ENCODE results near the gene SPATC1L. TPM values are rescaled to one million over a fixed set of nuclear protein-coding genes. Genes with fewer than 3 reads are reported as not detected.
A peak's percentile ranks its signal among the peaks of the same experiment; 100 is the strongest.
"Not testable (repeated sequence)": the region's sequence is repeated elsewhere in the genome, so short reads cannot be mapped to it uniquely, and the experiment has no call there.

The SPATC1L gene
- total RNA-seq, 1 experiment from 2014 or later: 8.7 TPM

DNA sequence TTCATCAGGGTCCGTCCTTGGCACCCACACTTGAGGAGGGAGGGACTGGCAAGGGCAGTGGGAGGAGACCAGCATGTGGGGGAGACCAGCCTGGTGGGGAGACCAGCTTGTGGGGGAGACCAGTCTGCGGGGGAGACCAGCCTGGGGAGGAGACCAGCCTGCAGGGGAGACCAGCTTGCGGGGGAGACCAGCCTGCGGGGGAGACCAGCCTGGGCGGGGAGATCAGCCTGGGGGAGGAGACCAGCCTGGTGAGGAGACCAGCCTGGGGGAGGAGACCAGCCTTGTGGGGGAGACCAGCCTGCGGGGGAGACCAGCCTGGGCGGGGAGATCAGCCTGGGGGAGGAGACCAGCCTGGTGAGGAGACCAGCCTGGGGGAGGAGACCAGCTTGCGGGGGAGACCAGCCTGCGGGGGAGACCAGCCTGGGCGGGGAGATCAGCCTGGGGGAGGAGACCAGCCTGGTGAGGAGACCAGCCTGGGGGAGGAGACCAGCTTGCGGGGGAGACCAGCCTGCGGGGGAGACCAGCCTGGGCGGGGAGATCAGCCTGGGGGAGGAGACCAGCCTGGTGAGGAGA lies 836 bp downstream of the SPATC1L start:
- not testable (repeated sequence) for DNase-seq (ENCODE audit: low read depth)

DNA sequence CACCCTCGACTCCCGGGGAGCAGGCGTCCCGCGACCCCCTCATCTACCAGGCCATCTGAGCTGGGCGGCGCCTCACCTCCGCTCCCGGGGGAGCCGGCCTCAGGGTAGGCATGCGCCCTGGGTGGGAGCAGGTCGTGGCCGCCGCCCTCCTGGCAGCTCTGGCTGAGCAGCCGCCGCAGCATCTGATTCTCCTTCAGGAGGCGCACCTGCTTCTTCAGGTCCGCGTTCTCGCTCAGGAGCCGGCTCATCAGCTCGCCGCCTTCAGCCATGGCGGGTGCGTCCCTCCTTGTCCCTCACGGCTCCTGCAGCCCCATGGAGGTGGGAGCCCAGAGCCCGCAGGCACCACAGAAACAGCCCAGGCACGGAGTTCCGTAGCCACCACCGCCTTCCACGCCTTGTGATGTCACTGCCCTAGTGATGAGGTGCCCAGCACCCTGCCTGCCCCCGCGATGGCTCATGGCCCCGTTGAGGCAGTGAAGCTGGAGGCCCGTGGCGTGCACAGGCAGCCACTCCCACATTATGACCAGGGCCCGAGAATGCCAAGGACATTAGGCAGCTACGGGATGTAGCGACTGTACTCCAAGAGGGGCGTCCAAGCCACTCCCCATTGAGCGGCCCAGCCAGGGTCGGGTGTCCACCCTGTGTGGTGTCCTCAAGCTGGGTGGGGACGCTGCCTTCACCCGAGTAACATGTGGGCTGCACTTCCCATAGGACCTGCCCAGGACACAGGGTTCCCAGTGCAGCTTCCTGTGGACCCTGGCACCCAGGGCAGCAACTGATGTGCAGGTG lies 1.5 kb downstream of the SPATC1L start:
- DNase-seq (ENCODE audit: low read depth): no peak

DNA sequence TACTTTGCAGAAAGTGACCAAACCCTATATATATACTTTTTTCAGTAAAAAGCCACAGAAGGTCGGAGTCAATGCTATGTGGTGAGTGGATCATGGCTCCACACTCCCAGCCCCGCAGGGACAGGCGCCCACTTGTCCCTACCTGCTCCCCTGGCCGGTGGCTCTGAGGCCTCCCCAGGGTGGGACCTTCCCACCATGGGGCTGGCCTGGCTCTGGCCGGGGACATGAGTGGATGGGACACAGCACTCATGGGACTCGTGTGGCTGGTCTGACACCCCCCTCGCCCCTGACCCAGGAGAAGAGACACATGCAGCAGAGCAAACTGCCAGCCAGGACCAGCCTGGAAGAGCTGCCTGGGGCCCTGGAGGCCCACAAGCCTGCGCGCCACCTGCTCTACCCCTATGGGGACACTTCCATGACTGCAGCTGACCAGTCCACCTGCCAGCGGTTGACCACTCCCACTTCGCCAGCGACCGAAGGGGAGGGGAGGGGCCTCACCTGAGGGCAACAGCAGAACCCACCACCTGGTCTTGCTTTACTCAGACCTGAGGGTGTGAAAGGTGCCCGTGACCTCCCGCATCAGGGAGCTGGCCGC lies 2.2 kb downstream of the SPATC1L start:
- no peak for DNase-seq (ENCODE audit: low read depth)

DNA sequence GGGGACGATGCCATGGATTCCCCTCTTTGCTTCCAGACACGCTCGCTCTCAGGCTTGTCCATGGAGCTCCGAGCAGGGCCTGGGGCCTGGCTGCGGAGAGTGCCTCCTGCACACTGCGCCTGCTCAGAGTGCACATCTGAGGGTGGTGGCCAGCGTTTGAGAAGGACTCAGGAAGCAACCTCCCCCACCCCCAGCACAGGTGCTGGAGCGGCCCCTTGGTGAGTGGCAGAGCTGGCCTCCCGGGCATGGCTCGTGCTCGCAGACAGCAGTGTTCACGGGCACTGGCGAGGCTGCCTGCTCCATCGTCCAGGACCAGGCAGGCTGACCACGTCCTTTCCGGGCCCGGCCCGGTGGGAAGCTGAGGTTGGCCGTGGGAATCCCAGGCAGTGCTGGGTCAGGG lies 2.8 kb downstream of the SPATC1L start:
- no peak for DNase-seq (ENCODE audit: low read depth)

DNA sequence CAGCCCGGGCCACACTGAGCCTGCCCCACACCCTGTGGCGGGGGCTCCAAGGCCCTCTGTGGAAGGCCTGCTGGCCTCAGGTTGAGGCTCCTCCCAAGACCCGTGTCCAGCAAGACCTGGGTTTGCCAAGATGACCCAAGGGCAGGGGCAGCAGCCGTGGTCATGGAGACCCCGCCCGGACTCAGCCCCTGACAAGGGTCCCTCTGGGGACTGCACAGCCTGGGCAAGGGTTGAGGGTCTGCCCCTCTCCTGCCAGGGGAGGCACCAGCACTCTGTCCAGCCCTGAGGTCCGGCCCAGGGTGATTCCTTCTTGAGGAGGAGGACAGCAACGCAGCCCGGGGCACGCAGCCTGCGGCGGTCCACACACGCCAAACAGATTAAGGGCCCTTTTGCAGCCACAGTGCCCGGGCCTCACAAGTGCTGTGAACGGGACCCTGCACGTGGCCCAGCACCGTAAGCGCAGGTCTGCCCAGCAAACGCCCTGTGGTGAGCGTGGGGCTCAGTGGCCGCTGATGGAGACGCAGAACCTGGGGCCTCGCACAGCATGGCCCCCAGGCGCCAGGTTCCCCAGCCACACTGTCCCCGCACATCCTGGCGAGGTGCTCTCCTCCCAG lies 3.4 kb downstream of the SPATC1L start:
- no peak for DNase-seq (ENCODE audit: low read depth)

DNA sequence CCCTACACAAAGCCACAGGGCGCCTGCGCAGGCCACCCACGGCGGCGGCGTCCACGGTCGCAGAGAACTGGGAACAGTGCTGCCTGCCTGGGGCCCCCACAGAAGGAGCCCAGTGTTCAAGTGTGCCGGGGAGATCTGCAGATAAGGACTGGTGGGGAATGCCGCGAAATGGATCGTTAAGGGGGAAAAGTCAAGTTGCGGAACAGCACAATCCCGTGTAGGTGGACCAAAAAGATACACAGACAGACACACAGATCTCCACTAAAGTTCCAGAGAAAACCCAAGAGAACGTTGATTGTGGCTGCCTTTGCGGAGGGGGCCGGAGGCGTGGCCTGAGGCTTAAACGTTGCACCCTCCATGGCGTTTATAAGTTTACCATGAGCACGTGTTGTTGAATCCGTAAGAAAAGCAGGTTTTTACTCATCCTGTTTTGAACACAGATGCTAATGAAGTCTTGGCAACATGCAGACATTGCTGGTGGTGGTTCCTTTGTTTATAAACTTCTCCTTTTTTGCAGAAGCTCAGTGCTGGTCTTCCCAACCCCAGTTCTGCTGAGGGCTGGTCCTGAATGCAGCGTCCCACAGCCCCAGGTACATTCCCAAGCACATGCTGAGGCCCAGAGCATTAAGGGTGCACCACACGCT lies 4.1 kb downstream of the SPATC1L start:
- DNase-seq (ENCODE audit: low read depth): no peak

DNA sequence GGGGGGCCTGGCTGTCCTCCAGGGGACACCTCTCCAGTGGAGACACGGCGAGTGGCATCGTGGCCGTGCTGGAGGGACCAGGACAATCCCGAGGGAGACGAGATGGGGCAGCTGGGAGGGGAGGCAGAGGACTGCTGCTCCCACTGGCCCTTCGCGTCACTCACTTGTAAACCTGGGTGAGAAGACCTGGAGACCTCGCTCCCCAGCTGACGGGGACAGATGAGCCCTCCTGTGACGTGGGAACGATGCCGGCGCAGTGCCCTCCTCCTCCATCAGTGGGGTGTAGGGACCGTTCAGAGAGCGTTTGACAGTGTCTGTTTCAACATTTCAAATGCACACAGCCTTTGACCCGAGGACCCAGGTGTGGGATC lies 4.6 kb downstream of the SPATC1L start:
- DNase-seq (ENCODE audit: low read depth): no peak

DNA sequence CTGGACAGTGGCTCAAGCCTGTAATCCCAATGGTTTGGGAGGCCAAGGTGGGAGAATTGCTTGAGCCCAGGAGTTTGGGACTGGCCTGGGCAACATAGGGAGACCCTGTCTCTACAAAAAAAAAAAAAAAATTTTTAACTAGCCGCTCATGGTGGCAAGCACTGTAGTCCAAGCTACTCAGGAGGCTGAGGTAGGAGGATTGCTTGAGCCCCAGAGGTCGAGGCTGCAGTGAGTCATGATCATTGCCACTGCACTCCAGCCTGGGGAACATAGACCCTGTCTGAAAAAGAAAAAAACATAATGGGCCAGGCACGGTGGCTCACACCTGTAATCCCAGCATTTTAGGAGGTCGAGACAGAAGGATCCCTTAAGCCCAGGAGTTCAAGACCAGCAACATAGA lies 5.3 kb downstream of the SPATC1L start:
- DNase-seq (ENCODE audit: low read depth): no peak

DNA sequence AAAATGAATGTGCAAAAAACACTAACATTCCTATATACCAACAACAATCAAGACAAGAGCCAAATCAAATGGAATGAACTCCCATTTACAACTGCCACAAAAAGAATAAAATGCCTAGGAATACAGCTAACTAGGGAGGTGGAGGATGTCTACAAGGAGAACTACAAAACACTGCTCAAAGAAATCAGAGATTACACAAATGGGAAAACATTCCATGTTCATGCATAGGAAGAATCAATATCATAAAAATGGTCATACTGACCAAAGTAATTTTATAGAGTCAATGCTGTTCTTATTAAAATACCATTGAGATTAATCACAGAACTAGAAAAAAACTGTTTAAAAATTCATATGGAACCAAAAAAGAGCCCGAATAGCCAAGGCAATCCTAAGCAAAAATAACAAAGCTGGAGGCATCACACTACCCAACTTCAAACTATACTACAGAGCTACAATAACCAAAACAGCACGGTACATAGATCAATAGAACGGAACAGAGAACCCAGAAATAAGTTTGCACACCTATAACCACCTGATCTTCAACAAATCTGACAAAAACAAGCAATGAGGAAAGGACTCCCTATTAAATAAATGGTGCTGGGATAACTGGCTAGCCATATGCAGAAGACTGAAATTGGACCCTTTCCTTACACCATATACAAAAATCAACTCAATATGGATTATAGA lies 7.7 kb downstream of the SPATC1L start:
- not testable (repeated sequence) for DNase-seq (ENCODE audit: low read depth)

DNA sequence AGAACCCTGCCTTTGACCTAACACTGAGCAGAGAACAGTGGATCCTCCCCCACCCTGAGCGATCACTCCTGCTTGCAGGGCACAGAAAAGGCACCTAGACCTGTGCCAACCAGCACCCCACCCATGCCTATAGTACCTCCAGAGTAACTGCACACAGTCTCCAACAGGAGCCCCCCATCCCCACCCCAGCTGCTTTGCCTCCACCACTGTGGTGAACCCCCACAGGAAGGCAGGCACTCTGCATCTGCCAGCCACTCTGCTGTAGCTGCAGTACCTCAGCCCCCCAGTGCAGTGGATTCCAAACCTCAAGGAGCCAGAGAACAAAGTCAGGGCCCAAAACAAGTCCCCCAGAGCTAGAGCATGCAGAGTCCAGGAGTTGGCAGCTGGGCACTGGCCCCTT lies 10.7 kb downstream of the SPATC1L start:
- DNase-seq (ENCODE audit: low read depth): no peak

DNA sequence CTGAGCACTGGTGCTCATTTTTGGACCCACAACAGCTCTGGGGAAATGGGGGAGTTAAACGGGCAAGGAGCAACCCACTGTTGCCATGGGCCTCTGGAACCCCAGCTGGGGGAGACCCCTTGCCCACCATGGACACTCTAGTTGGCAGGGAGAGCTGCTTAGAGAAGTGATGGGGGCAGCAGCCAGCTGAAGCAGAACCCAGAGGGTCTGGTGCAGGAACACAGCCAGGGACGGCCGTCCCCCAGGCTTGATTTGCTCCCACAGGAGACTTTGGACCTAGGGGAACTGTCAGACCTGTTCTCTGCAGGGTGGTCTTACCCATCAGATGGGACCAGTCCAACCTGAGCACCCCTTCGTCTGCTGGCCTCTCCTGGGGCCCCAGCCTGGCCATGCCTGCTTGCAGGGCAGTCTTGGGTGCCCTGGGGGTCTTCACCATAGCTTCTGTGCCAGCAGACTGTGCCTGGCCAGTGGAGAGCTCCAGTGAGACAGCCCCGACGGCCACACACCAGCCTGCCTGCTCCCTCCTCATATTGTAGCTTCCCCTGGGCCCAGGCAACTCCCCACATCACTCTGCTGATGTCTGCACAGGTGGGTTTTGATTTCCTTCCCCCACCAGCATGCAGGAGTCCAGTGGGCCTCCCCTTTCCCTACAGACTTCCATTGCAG lies 11.3 kb downstream of the SPATC1L start:
- no peak for DNase-seq (ENCODE audit: low read depth)

DNA sequence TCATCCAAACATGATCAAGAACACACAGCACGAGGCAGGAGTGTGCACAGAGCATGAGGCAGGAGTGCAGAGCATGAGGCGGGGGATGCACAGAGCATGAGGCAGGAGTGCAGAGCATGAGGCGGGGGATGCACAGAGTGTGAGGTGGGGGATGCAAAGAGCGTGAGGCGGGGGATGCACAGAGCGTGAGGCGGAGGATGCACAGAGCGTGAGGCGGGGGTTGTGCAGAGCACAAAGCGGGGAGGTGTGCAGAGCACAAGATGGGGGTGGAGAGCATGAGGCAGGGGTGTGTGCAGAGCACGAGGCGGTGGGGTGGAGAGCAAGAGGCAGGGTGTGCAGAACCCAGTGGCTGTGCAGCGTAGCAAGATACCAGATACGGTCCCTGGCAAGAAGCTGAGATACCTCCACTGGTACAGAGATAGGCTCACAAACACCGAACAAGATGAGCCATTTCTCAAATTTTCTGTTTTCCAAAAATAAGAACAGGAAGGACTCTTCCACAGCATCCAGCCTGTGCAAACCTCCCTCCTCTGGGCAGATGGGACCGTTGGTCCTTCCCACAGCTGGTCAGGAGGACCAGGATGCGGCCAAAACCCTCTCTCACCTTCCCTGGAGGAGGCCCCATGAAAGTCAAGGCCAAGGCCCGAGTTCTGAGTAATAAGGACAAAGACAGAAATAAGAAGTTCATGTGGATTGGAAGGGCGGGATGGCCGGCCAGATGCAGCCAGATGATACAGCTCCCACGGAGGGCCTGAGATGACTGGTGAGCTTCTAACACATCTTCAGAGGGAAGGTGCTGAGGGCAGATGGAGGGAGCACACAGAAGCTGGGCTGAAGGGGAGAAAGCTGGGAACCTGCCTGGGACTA lies 12.0 kb downstream of the SPATC1L start:
- DNase-seq (ENCODE audit: low read depth): no peak

DNA sequence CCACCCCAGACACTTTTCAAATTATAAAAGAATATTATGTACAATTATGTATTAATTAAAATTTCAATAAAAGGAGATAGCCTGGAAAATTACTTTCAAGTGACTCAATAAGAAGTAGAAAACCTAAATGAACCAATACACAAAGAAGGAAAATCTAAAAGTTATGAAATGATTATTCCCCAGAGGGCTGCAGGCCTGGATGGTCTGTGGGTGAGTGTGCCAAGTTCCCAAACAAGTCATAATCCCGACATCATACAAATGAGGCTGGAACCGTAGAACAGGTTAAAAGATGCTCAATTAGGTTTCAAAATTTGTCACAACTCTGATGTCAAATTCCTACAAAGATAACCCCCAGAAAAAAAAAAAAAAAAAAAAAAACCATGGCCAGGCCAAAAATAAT lies 12.7 kb downstream of the SPATC1L start:
- no peak for DNase-seq (ENCODE audit: low read depth)

DNA sequence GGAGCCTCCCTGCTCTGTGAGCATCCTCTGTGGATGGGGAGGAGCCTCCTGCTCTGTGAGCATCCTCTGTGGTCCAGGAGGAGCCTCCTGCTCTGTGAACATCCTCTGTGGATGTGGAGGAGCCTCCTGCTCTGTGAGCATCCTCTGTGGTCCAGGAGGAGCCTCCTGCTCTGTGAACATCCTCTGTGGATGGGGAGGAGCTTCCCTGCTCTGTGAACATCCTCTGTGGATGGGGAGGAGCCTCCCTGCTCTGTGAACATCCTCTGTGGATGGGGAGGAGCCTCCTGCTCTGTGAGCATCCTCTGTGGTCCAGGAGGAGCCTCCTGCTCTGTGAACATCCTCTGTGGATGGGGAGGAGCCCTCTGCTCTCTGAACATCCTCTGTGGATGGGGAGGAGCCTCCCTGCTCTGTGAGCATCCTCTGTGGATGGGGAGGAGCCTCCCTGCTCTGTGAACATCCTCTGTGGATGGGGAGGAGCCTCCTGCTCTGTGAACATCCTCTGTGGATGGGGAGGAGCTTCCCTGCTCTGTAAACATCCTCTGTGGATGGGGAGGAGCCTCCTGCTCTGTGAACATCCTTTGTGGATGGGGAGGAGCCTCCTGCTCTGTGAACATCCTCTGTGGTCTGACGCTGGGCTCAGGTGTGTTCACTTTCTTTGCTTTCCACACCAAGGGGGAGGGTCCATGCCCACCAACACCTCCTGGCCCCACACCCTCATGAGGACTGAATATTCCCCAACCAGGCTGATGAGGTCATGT lies 13.6 kb downstream of the SPATC1L start:
- DNase-seq (ENCODE audit: low read depth): not testable (repeated sequence)

DNA sequence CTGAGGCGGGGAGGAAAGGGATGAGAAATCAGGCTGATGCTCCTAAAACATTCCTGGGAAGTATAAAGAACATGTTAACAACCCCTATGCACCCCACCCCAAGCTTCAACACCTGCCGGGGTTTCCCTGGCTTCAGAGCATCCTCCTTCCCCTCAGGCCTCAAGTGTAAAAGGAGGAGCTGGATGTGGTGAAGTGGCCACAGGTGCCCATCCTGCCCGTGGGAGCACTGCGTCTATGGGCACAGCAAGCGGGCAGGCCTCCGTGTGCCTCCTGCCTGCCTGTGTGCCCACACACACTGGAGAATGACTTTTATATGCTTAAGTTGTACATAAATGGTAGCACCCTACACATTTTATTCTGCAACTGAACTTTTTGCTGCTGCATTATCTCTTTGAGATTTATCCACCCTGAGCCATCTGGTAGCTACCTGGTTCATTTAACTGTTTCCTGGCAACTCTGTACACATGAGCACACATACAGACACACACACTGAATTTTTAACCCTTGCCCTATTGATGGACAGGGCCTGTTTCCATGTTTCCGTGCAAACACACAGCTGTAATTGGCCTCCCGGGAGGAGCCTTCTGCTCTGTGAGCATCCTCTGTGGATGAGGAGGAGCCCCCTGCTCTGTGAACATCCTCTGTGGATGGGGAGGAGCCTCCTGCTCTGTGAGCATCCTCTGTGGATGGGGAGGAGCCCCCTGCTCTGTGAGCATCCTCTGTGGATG lies 15.4 kb downstream of the SPATC1L start:
- peak; percentile 4 for DNase-seq (ENCODE audit: low read depth)

DNA sequence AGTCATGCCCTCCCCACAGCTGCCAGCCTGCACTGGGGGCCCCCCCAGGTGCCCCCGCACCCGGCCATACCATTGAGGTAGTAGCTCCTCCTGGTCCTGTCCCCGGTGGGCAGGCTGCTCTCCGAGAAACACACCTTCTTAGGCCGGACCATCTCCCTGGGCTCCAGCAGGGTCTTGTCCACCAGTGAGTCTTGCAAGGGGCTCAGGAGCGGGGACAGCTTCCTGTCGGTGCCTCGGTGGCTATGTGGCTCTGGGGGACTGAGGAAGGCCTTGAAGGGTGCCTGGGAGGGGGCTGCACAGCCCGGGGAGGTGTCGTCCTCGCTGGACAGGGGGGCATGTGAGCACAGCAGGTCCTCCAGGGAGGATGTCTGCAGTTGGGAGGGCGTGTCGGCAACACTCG lies 16.0 kb downstream of the SPATC1L start:
- no peak for DNase-seq (ENCODE audit: low read depth)

DNA sequence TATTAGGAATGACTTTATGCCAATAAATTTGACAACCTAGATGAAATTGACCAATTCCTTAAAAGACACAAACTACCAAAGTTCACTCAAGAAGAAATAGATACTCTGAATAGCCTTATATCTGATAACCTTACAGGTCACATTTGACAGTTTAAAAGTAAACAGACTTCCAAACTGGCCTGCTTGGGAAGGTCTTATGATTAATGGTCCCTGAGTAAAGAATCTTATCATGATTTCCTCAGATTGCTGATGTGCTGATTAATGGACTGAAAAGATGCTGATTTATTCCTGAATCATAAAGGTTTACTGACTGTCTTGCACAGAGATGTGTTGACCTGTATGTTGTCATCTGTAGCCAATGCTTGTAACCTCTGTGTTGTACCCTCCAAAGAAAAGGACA lies 19.2 kb downstream of the SPATC1L start:
- no peak for DNase-seq (ENCODE audit: low read depth)

DNA sequence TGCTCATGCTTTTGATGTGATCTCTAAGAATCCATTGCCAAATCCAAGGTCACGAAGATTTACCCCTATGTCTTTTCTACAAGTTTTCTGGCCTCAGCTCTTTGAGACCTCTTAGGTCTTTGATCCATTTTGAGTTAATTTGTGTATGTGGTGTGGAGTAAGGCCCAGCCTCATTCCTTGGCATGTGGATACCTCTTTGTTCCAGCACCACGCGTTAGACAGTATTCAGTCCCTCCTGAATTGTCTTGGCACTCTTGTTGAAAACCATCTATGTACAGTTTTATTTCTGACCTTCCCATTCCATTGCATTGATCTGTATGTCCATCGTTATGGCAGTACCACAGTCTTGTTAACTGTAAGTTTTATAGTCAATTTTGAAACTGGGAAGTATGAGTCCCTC lies 20.9 kb downstream of the SPATC1L start:
- no peak for DNase-seq (ENCODE audit: low read depth)
